Esophagus muscularis mucosa (tissue), 4 donors: ENCODE data around the gene G3BP2.

Experiments
- EP300 ChIP-seq: sonication (generic); formaldehyde crosslinking; IDR thresholded peaks from one replicate; pipeline ENCODE4 v1.6.1; 2017; ENCODE audit warnings: antibody characterized with exemption
- POLR2A ChIP-seq: fragments of 450-650 bp; IDR thresholded peaks from one replicate; pipeline ENCODE4 v1.6.1; 2017; ENCODE audit warnings: antibody characterized with exemption, moderate library complexity, mild to moderate bottlenecking, low read depth
- POLR2AphosphoS5 ChIP-seq, 2 donors: sonication (generic); formaldehyde crosslinking; IDR thresholded peaks; one replicate each; pipeline ENCODE4 v1.6.1; 2017; ENCODE audit warnings: antibody characterized with exemption in 2 of 2
- TF ChIP-seq, protein P1 (sequence below), 3 experiments: fragments of 200-600 bp in 2 of 3; fragments of 450-650 bp in 1 of 3; sonication (generic) in 2 of 3; IDR thresholded peaks; one replicate each; pipeline ENCODE4 v1.5.1; 2017 to 2019; ENCODE audit warnings: antibody characterized with exemption in 3 of 3, mild to moderate bottlenecking in 2 of 3, moderate library complexity in 1 of 3

DNA sequence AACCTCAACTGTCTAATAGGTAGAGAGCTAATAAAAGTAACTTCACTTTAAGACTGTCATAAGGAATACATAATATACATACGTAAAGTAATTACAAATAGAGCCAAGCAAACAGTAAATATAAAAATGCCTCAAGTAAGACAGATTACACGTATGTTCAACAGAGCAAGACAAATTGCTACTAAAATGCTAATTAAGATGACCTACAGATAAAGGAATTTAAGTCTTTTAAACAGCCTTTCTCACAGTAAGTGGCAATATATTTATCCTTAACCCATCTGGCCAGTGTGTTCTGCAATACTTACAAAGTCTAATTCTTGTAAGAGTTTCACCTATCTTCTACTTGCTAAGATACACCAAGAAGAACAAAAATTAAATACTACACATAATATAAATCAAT, 12.7 kb downstream of the G3BP2 start:
- TF ChIP-seq POLR2A (no peak), POLR2AphosphoS5 (IDR thresholded peaks at IDR 0.05) (no peak), EP300 (no peak)
- TF ChIP-seq, protein P1, sequence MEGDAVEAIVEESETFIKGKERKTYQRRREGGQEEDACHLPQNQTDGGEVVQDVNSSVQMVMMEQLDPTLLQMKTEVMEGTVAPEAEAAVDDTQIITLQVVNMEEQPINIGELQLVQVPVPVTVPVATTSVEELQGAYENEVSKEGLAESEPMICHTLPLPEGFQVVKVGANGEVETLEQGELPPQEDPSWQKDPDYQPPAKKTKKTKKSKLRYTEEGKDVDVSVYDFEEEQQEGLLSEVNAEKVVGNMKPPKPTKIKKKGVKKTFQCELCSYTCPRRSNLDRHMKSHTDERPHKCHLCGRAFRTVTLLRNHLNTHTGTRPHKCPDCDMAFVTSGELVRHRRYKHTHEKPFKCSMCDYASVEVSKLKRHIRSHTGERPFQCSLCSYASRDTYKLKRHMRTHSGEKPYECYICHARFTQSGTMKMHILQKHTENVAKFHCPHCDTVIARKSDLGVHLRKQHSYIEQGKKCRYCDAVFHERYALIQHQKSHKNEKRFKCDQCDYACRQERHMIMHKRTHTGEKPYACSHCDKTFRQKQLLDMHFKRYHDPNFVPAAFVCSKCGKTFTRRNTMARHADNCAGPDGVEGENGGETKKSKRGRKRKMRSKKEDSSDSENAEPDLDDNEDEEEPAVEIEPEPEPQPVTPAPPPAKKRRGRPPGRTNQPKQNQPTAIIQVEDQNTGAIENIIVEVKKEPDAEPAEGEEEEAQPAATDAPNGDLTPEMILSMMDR (IDR thresholded peaks at IDR 0.05), result no peak
